SKM-1 (cell line): ENCODE results near the gene CCDC51.
"Not testable (repeated sequence)": the region's sequence is repeated elsewhere in the genome, so short reads cannot be mapped to it uniquely, and the experiment has no call there.

ENCODE experiments used
- DNase-seq: peaks from one replicate; lab custom pipeline; 2025; ENCODE audit not compliant: unreplicated experiment; lab: John Stamatoyannopoulos, UW

CCDC51 gene

GRCh38 chr3:48466386-48467109, 26.6 kb upstream of the CCDC51 start:
- no peak for DNase-seq

- DNase-seq = peak; percentile 74
Measured at GRCh38 chr3:48465531-48466378, 25.8 kb upstream of the CCDC51 start.

- DNase-seq = no peak
Measured at GRCh38 chr3:48465237-48465530, 25.3 kb upstream of the CCDC51 start.

GRCh38 chr3:48464713-48465221, 24.8 kb upstream of the CCDC51 start:
- no peak for DNase-seq

GRCh38 chr3:48463703-48464102, 23.8 kb upstream of the CCDC51 start:
- DNase-seq = no peak

GRCh38 chr3:48461767-48462166, 21.8 kb upstream of the CCDC51 start:
- not testable (repeated sequence) for DNase-seq

GRCh38 chr3:48460517-48460902, 20.6 kb upstream of the CCDC51 start:
- DNase-seq = no peak

GRCh38 chr3:48459773-48460516, 20.0 kb upstream of the CCDC51 start:
- no peak for DNase-seq

- no peak for DNase-seq
Measured at GRCh38 chr3:48459331-48459730, 19.4 kb upstream of the CCDC51 start.

GRCh38 chr3:48456456-48456855, 16.5 kb upstream of the CCDC51 start:
- no peak for DNase-seq

- no peak for DNase-seq
Measured at GRCh38 chr3:48451270-48451669, 11.4 kb upstream of the CCDC51 start.

GRCh38 chr3:48446425-48447193, 6.7 kb upstream of the CCDC51 start, which contains the start of gene ATRIP:
Gene ATRIP, plus strand, starts transcription at chr3:48446737. Its CDS starts 109 bp downstream, at chr3:48446846.
- DNase-seq = peak; percentile 78

GRCh38 chr3:48446043-48446424, 6.1 kb upstream of the CCDC51 start:
- no peak for DNase-seq

- no peak for DNase-seq
Measured at GRCh38 chr3:48445277-48445882, 5.5 kb upstream of the CCDC51 start.

- DNase-seq = no peak
Measured at GRCh38 chr3:48441940-48442339, 2.0 kb upstream of the CCDC51 start.

GRCh38 chr3:48440590-48440958, 655 bp upstream of the CCDC51 start:
- DNase-seq = no peak

GRCh38 chr3:48437812-48438211, 2.1 kb downstream of the CCDC51 start:
- DNase-seq = no peak

- no peak for DNase-seq
Measured at GRCh38 chr3:48436855-48437254, 3.1 kb downstream of the CCDC51 start.

GRCh38 chr3:48436477-48436787, 3.5 kb downstream of the CCDC51 start:
- no peak for DNase-seq

GRCh38 chr3:48435774-48436476, 4.0 kb downstream of the CCDC51 start:
- DNase-seq = peak; percentile 75
